ENCODE results near the gene TMEM109. TPM values are rescaled to one million over a fixed set of nuclear protein-coding genes. Genes with fewer than 3 reads are reported as not detected.

The TMEM109 gene
- total RNA-seq, 1 experiment from 2014 or later, result 26.8 TPM

GRCh38 chr11:60887556-60887955 is 26.4 kb upstream of the TMEM109 start:
- POLR2A ChIA-PET, result interaction anchor here (1.0 to 1.1 kb wide), 3 partner anchors 35 to 56 kb away, joined by 3 read pairs; no protein-coding TSS in a partner anchor
- ATAC-seq (peak; percentile 99), DNase-seq (ENCODE audit: low spot score) (peak; percentile 60)
- Mint-ChIP-seq H3K4me3 (no peak overlapping the region), H3K9me3 (no peaks in the 10 kb centered on the region), H3K27me3 (ENCODE audit: low read depth) (no peaks in the 10 kb centered on the region), H3K27ac (no peak overlapping the region), H3K36me3 (peaks cover 8% of the 10 kb centered on the region), H3K4me1 (no peaks in the 10 kb centered on the region)
- peak; percentile 35; the same call in 1 of the 2 replicates for TF ChIP-seq CTCF (IDR thresholded peaks at IDR 0.05)
- no peak for TF ChIP-seq TP53 (CRISPR knock-in tag; IDR thresholded peaks at IDR 0.05)
- CTCF ChIA-PET, result interaction anchor here (0.6 to 5.4 kb wide), 50 partner anchors 9 to 1221 kb away, joined by 3 to 277 read pairs (median 5); partner anchors contain the start of genes CCDC86, MS4A10, MS4A15 and PTGDR2

- Mint-ChIP-seq H3K36me3 (peaks cover 22% of the 10 kb centered on the region), H3K27ac (peak overlapping the region; percentile 60), H3K27me3 (ENCODE audit: low read depth) (no peaks in the 10 kb centered on the region), H3K4me1 (no peaks in the 10 kb centered on the region), H3K9me3 (no peaks in the 10 kb centered on the region), H3K4me3 (no peak overlapping the region)
- POLR2A ChIA-PET, result no interaction called here
- DNase-seq (ENCODE audit: low spot score), result no peak
- TF ChIP-seq GABPB1 (CRISPR knock-in tag; IDR thresholded peaks at IDR 0.05) (no peak), ZNF396 (CRISPR knock-in tag; IDR thresholded peaks at IDR 0.05; ENCODE audit: borderline replicate concordance) (no peak), NFATC4 (CRISPR knock-in tag; IDR thresholded peaks at IDR 0.05) (no peak), AFF4 (CRISPR knock-in tag; IDR thresholded peaks at IDR 0.05; ENCODE audit: borderline replicate concordance) (no peak), MXD4 (CRISPR knock-in tag; IDR thresholded peaks at IDR 0.05; ENCODE audit: borderline replicate concordance) (no peak), NFE2L1 (CRISPR knock-in tag; IDR thresholded peaks at IDR 0.05) (no peak), PREB (CRISPR knock-in tag; IDR thresholded peaks at IDR 0.05; ENCODE audit: borderline replicate concordance) (no peak), SP1 (CRISPR knock-in tag; conservative IDR thresholded peaks at IDR 0.05) (no peak), FOXP4 (CRISPR knock-in tag; IDR thresholded peaks at IDR 0.05) (no peak)
- CTCF ChIA-PET, result interaction anchor here (0.7 to 5.4 kb wide), 3 partner anchors 10 to 127 kb away, joined by 3 to 277 read pairs (median 64); no protein-coding TSS in a partner anchor
- no peak for ATAC-seq
Observed at GRCh38 chr11:60889869-60890311, 24.1 kb upstream of the TMEM109 start.

GRCh38 chr11:60890696-60891095 is 23.3 kb upstream of the TMEM109 start:
- no peak overlapping the region for H3K27ac Mint-ChIP-seq
- no peak overlapping the region for H3K4me3 Mint-ChIP-seq
- ATAC-seq, result no peak
- ChIA-PET CTCF (interaction anchor here (4.1 to 5.4 kb wide), 2 partner anchors 9 to 60 kb away, joined by 64 to 277 read pairs; no protein-coding TSS in a partner anchor), POLR2A (no interaction called here)
- H3K36me3 Mint-ChIP-seq, result peaks cover 30% of the 10 kb centered on the region
- DNase-seq (ENCODE audit: low spot score), result no peak
- H3K4me1 Mint-ChIP-seq, result no peaks in the 10 kb centered on the region
- H3K27me3 Mint-ChIP-seq (ENCODE audit: low read depth), result no peaks in the 10 kb centered on the region
- H3K9me3 Mint-ChIP-seq, result no peaks in the 10 kb centered on the region
- TF ChIP-seq ELF4 (CRISPR knock-in tag; IDR thresholded peaks at IDR 0.05; ENCODE audit: low read depth) (no peak), TP53 (CRISPR knock-in tag; IDR thresholded peaks at IDR 0.05) (no peak), ESRRA (CRISPR knock-in tag; IDR thresholded peaks at IDR 0.05; ENCODE audit: borderline replicate concordance) (no peak), NR2C2 (CRISPR knock-in tag; IDR thresholded peaks at IDR 0.05) (no peak), NFYB (CRISPR knock-in tag; conservative IDR thresholded peaks at IDR 0.05; ENCODE audit: low read depth) (no peak), E2F1 (CRISPR knock-in tag; IDR thresholded peaks at IDR 0.05) (no peak), CBFB (CRISPR knock-in tag; IDR thresholded peaks at IDR 0.05; ENCODE audit: low read depth) (no peak), ZNF425 (CRISPR knock-in tag; conservative IDR thresholded peaks at IDR 0.05) (no peak), ZMAT4 (CRISPR knock-in tag; IDR thresholded peaks at IDR 0.05) (no peak), ZNF423 (CRISPR knock-in tag; IDR thresholded peaks at IDR 0.05) (no peak)
